ENCODE data around the gene FAM177A1. TPM values are rescaled to one million over a fixed set of nuclear protein-coding genes. Genes with fewer than 3 reads are reported as not detected.

FAM177A1 gene
- total and polyA plus RNA-seq, 2 of the 13 experiments (the other 11 are each of a cell fraction or from before 2014, with no cell fraction given), result 72.9 to 119 TPM

GRCh38 chr14:35050652-35051051 lies 4.6 kb downstream of the FAM177A1 start (continued):
- no peak for TF ChIP-seq ZNF318 (CRISPR knock-in tag; IDR thresholded peaks at IDR 0.05)
- TF ChIP-seq ZNF496 (CRISPR knock-in tag; IDR thresholded peaks at IDR 0.05; ENCODE audit: insufficient replicate concordance), result no peak
- TF ChIP-seq ZFP91 (CRISPR knock-in tag; IDR thresholded peaks at IDR 0.05; ENCODE audit: borderline replicate concordance), result no peak
- TF ChIP-seq KDM5A (IDR thresholded peaks at IDR 0.05; ENCODE audit: borderline replicate concordance, low read length), result no peak
- no peak for TF ChIP-seq ZNF841 (CRISPR knock-in tag; IDR thresholded peaks at IDR 0.05; ENCODE audit: borderline replicate concordance)
- TF ChIP-seq SMYD3 (CRISPR knock-in tag; IDR thresholded peaks at IDR 0.05), result 0 out of 2 replicates have a peak, but pooled peaks have one; percentile 63
- peak; percentile 23; the same call in 1 of the 2 replicates for TF ChIP-seq CREM (IDR thresholded peaks at IDR 0.05)
- no peak for TF ChIP-seq CREM (CRISPR knock-in tag; IDR thresholded peaks at IDR 0.05)
- no peak for TF ChIP-seq ZNF570 (CRISPR knock-in tag; IDR thresholded peaks at IDR 0.05; ENCODE audit: borderline replicate concordance)
- TF ChIP-seq ATM (IDR thresholded peaks at IDR 0.05; ENCODE audit: borderline replicate concordance), result no peak
- no peak for TF ChIP-seq MTERF4 (CRISPR knock-in tag; IDR thresholded peaks at IDR 0.05)
- no peak for TF ChIP-seq CBFB (CRISPR knock-in tag; IDR thresholded peaks at IDR 0.05)
- TF ChIP-seq RCOR2 (CRISPR knock-in tag; IDR thresholded peaks at IDR 0.05), result no peak
- TF ChIP-seq ZNF264 (CRISPR knock-in tag; IDR thresholded peaks at IDR 0.05), result no peak
- no peak for TF ChIP-seq ZNF430 (CRISPR knock-in tag; IDR thresholded peaks at IDR 0.05)
- no peak for TF ChIP-seq YY1 (IDR thresholded peaks at IDR 0.05; ENCODE audit: insufficient read depth, insufficient replicate concordance, low read depth, low read length)
- no peak for TF ChIP-seq ZNF644 (CRISPR knock-in tag; IDR thresholded peaks at IDR 0.05; ENCODE audit: low read depth)
- no peak for TF ChIP-seq SP2 (CRISPR knock-in tag; IDR thresholded peaks at IDR 0.05)
- TF ChIP-seq ZNF30 (CRISPR knock-in tag; IDR thresholded peaks at IDR 0.05), result no peak
- no peak for TF ChIP-seq SYNCRIP (IDR thresholded peaks at IDR 0.05; ENCODE audit: insufficient read depth, low read depth, low read length)
- TF ChIP-seq ZNF782 (CRISPR knock-in tag; IDR thresholded peaks at IDR 0.05; ENCODE audit: borderline replicate concordance), result no peak
- TF ChIP-seq ZNF468 (CRISPR knock-in tag; IDR thresholded peaks at IDR 0.05), result no peak
